PC-3 (cell line): ENCODE data around the gene MMP10. TPM values are rescaled to one million over a fixed set of nuclear protein-coding genes. Genes with fewer than 3 reads are reported as not detected.

Source experiments
- ATAC-seq: fragments of 200-7000 bp; cut with Tn5 transposase; 2 replicates; pipeline ENCODE4 v1.9.1; 2020; ENCODE audit warnings: mild to moderate bottlenecking, moderate library complexity
- BruUV-seq: library from RNA; stranded (reverse); fragments of 400-500 nt; replicated peaks from 2 replicates; lab custom pipeline; 2021; lab: Mats Ljungman, UMichigan
- CTCF ChIA-PET: fragments of 300-600 bp; sonication (Branson Sonifier 250); formaldehyde crosslinking; loops from one replicate; lab custom pipeline; 2022; ENCODE audit warnings: antibody characterized with exemption; lab: Charles Lee
- POLR2A ChIA-PET: fragments of 300-600 bp; sonication (Branson Sonifier 250); formaldehyde crosslinking; loops from one replicate; lab custom pipeline; 2022; ENCODE audit warnings: antibody characterized with exemption; ENCODE audit not compliant: unreplicated experiment; lab: Charles Lee
- DNase-seq: peaks from one replicate; pipeline ENCODE4 v3.0.0-alpha.2; 2015
- H2AFZ ChIP-seq: fragments of 300-600 bp; sonication (generic); 2 replicates; pipeline ENCODE4 v1.6.0; 2016; ENCODE audit warnings: antibody characterized with exemption, low read length
- H3F3A ChIP-seq: fragments of 300-600 bp; sonication (generic); one replicate; pipeline ENCODE4 v1.6.0; 2017; ENCODE audit warnings: antibody characterized with exemption, low read length, control low read depth, mild to moderate bottlenecking; ENCODE audit not compliant: unreplicated experiment
- H3K27ac ChIP-seq: fragments of 300-600 bp; sonication (generic); 2 replicates; pipeline ENCODE4 v1.5.1; 2016; ENCODE audit warnings: mild to moderate bottlenecking, low read length
- H3K27me3 ChIP-seq: fragments of 300-600 bp; sonication (generic); 2 replicates; pipeline ENCODE4 v1.6.1; 2016; ENCODE audit warnings: low read length, mixed read lengths
- H3K36me3 ChIP-seq: fragments of 300-600 bp; sonication (generic); 2 replicates; pipeline ENCODE4 v1.6.1; 2016; ENCODE audit warnings: low read depth, mixed run types, low read length, mixed read lengths
- H3K4me1 ChIP-seq: fragments of 300-600 bp; sonication (generic); 2 replicates; pipeline ENCODE4 v1.5.1; 2016; ENCODE audit warnings: low read length; ENCODE audit not compliant: insufficient read depth
- H3K4me2 ChIP-seq: fragments of 300-600 bp; sonication (generic); 2 replicates; pipeline ENCODE4 v1.6.0; 2016; ENCODE audit warnings: low read length
- H3K4me3 ChIP-seq: fragments of 300-600 bp; sonication (generic); 2 replicates; pipeline ENCODE4 v1.5.1; 2016; ENCODE audit warnings: mild to moderate bottlenecking, low read length, mixed read lengths
- H3K79me2 ChIP-seq: fragments of 300-600 bp; sonication (generic); 2 replicates; pipeline ENCODE4 v1.6.1; 2017; ENCODE audit warnings: low read length, mixed read lengths
- H3K9ac ChIP-seq: fragments of 300-600 bp; sonication (generic); 2 replicates; pipeline ENCODE4 v1.6.0; 2016; ENCODE audit warnings: mild to moderate bottlenecking, low read length
- H3K9me2 ChIP-seq: fragments of 300-600 bp; sonication (generic); replicated peaks from 2 replicates; pipeline ENCODE4 v1.6.1; 2016; ENCODE audit warnings: mixed run types, low read length, mixed read lengths
- H3K9me3 ChIP-seq: fragments of 300-600 bp; sonication (generic); 2 replicates; pipeline ENCODE4 v1.6.1; 2016; ENCODE audit warnings: low read length, mixed read lengths
- H4K20me1 ChIP-seq: fragments of 300-600 bp; sonication (generic); 2 replicates; pipeline ENCODE4 v1.6.1; 2016; ENCODE audit warnings: low read length, mixed read lengths
- CTCF ChIP-seq: fragments of 300-600 bp; sonication (generic); conservative IDR thresholded peaks from 2 replicates; pipeline ENCODE4 v1.5.1; 2017; ENCODE audit warnings: antibody characterized with exemption, low read depth, mild to moderate bottlenecking, low read length
- EZH2 ChIP-seq: fragments of 300-600 bp; sonication (generic); IDR thresholded peaks from one replicate; pipeline ENCODE4 v1.6.1; 2017; ENCODE audit warnings: antibody characterized with exemption, mild to moderate bottlenecking, low read length; ENCODE audit not compliant: unreplicated experiment
- EZH2phosphoT487 ChIP-seq: fragments of 300-600 bp; sonication (generic); IDR thresholded peaks from 2 replicates; pipeline ENCODE4 v1.6.1; 2018; ENCODE audit warnings: mild to moderate bottlenecking, antibody characterized with exemption, low read length, borderline replicate concordance
- intact Hi-C: fragments of 100-400 bp; cut with micrococcal nuclease; formaldehyde crosslinking; loops from 2 replicates; pipeline ENCODE4 v1.9.0; 2023
- total RNA-seq: library from RNA; depleted of rRNA; stranded (reverse); fragments of >200 nt; gene quantifications from 2 replicates; pipeline ENCODE4 v1.2.3, GENCODE V29; 2014

The MMP10 gene
- total RNA-seq, 1 experiment from 2014 or later, result 0.07 TPM

DNA sequence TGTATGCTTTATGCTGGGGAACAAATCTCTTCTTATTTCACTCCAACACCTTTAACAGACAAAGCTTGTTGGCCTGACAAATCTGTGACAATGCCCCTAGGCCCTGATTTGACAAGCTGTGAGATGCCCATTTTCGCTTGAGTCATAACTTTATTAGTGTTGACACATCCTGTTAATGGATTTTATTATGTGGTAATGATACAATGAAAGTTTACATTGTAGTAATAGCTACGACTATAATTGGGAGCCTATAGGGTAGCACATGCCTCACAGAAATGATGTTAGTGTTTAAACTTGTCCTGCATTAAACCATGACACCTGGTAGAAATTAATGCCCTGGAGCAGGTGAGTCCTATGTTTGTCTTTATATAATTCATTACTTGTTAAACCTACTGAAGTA is 3.3 kb upstream of the MMP10 start:
- CTCF ChIA-PET, result interaction anchor here (0.7 to 1.0 kb wide), 3 partner anchors 18 to 187 kb away, joined by 4 to 5 read pairs (median 4); no protein-coding TSS in a partner anchor
- Histone ChIP-seq H3K4me3 (no peak overlapping the region), H2AFZ (no peak overlapping the region), H3K9me3 (peaks cover 11% of the 10 kb centered on the region; the same call in 1 of the 2 replicates), H3K4me1 (peaks cover 23% of the 10 kb centered on the region), H3F3A (peaks cover 8% of the 10 kb centered on the region), H3K4me2 (peak overlapping the region; percentile 42), H3K27me3 (no peaks in the 10 kb centered on the region), H3K9ac (peak overlapping the region; percentile 28; the same call in 1 of the 2 replicates), H3K36me3 (0 out of 2 replicates have a peak, but pooled peaks cover 6% of the 10 kb centered on the region), H3K79me2 (no peaks in the 10 kb centered on the region), H4K20me1 (no peaks in the 10 kb centered on the region), H3K9me2 (no peaks in the 10 kb centered on the region), H3K27ac (peak overlapping the region; percentile 87)
- POLR2A ChIA-PET, result interaction anchor here (0.5 kb wide), 1 partner anchor 644 kb away, joined by 9 read pairs; no protein-coding TSS in a partner anchor
- TF ChIP-seq EZH2phosphoT487, result no peak
- TF ChIP-seq CTCF, result no peak
- TF ChIP-seq EZH2, result no peak
- intact Hi-C loops, result loop anchor here (1.0 to 10.0 kb wide), 4 partner anchors 15 to 268 kb away; partner anchors contain the start of gene MMP1
- DNase-seq (peak; percentile 96), ATAC-seq (peak; percentile 84)
- BruUV-seq, result no TSS peak

DNA sequence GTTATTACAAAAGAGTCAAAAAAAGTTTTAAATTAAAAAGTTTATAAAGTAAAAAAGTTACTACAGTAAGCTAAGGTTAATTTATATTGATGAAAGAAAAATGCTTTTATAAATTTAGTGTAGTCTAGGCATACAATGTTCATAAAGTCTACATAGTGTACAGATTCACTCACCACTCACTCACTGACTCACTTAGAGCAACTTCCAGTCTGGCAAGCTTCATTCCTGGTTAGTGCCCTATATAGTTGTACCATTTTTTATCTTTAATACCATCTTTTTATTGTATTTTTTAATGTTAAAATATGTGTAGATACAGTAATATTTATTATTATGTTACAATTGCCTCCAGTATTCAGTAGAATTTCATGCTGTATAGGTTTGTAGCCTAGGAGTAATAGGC is 2.6 kb upstream of the MMP10 start:
- TF ChIP-seq CTCF (no peak), EZH2phosphoT487 (no peak), EZH2 (no peak)
- H3K27me3 ChIP-seq, result no peaks in the 10 kb centered on the region
- H3K79me2 ChIP-seq, result no peaks in the 10 kb centered on the region
- no TSS peak for BruUV-seq
- POLR2A ChIA-PET, result no interaction called here
- peaks cover 23% of the 10 kb centered on the region for H3K4me1 ChIP-seq
- peak overlapping the region; percentile 27 for H3K9ac ChIP-seq
- H3K4me2 ChIP-seq, result no peak overlapping the region
- intact Hi-C loops, result loop anchor here (1.0 to 10.0 kb wide), 4 partner anchors 15 to 268 kb away; partner anchors contain the start of gene MMP1
- no peaks in the 10 kb centered on the region for H4K20me1 ChIP-seq
- ATAC-seq, result peak; percentile 2; the same call in 1 of the 2 replicates
- peaks cover 8% of the 10 kb centered on the region for H3F3A ChIP-seq
- H3K27ac ChIP-seq, result peak overlapping the region; percentile 87
- peak; percentile 42 for DNase-seq
- peaks cover 11% of the 10 kb centered on the region; the same call in 1 of the 2 replicates for H3K9me3 ChIP-seq
- H3K4me3 ChIP-seq, result no peak overlapping the region
- CTCF ChIA-PET, result no interaction called here
- no peaks in the 10 kb centered on the region for H3K9me2 ChIP-seq
- H3K36me3 ChIP-seq, result 0 out of 2 replicates have a peak, but pooled peaks cover 6% of the 10 kb centered on the region
- no peak overlapping the region for H2AFZ ChIP-seq

- BruUV-seq, result no TSS peak
- ATAC-seq (no peak), DNase-seq (no peak)
- Histone ChIP-seq H3K9me2 (no peaks in the 10 kb centered on the region), H3K4me3 (no peak overlapping the region), H2AFZ (no peak overlapping the region), H3F3A (peaks cover 8% of the 10 kb centered on the region), H3K4me2 (no peak overlapping the region), H3K4me1 (peaks cover 23% of the 10 kb centered on the region), H3K9ac (no peak overlapping the region), H3K27ac (no peak overlapping the region), H3K27me3 (no peaks in the 10 kb centered on the region), H4K20me1 (no peaks in the 10 kb centered on the region), H3K9me3 (peaks cover 11% of the 10 kb centered on the region; the same call in 1 of the 2 replicates), H3K36me3 (0 out of 2 replicates have a peak, but pooled peaks cover 6% of the 10 kb centered on the region), H3K79me2 (no peaks in the 10 kb centered on the region)
- ChIA-PET CTCF (no interaction called here), POLR2A (no interaction called here)
- TF ChIP-seq CTCF (no peak), EZH2phosphoT487 (no peak), EZH2 (no peak)
- intact Hi-C loops, result loop anchor here (10.0 kb wide), 1 partner anchor 217 kb away; no protein-coding TSS in a partner anchor
Measured at GRCh38 chr11:102781676-102782075, 1.2 kb upstream of the MMP10 start.
